ENCODE results near the gene AQR. TPM values are rescaled to one million over a fixed set of nuclear protein-coding genes. Genes with fewer than 3 reads are reported as not detected.
A peak's percentile ranks its signal among the peaks of the same experiment; 100 is the strongest.

The AQR gene
- 10 to 100 TPM; 21.1 to 35.5 (median 28.1) TPM for total RNA-seq

- peaks cover 0 to 7% (median 0%) of the 10 kb centered on the region in 3 donors for H3K36me3 ChIP-seq
- peaks cover 0 to 17% (median 8%) of the 10 kb centered on the region in 4 donors for H3K4me1 ChIP-seq
- TF ChIP-seq POLR2A (IDR thresholded peaks at IDR 0.05) (peak; percentile 73), CTCF (IDR thresholded peaks at IDR 0.05) (peak; percentile 53 to 93 (median 87))
- no peaks in the 10 kb centered on the region for H3K27me3 ChIP-seq
- peak within 1 kb of the TSS; percentile 68 to 92 (median 73) for H3K4me3 ChIP-seq
- no peaks in the 10 kb centered on the region for H3K9me3 ChIP-seq
- peak within 1 kb of the TSS; percentile 67 to 81 (median 79) for H3K27ac ChIP-seq
- DNase-seq, result peak; percentile 92 to 98 (median 93)
Observed at GRCh38 chr15:34969340-34970097, at the start of gene AQR. Gene AQR, minus strand, starts transcription at chr15:34969742. Its CDS starts 129 bp downstream, at chr15:34969613.

GRCh38 chr15:35014241-35014640 lies 44.7 kb upstream of the AQR start:
- Histone ChIP-seq H3K4me1 (no peaks in the 10 kb centered on the region), H3K36me3 (no peaks in the 10 kb centered on the region), H3K9me3 (no peaks in the 10 kb centered on the region), H3K27me3 (no peaks in the 10 kb centered on the region), H3K4me3 (no peak overlapping the region), H3K27ac (no peak overlapping the region)
- TF ChIP-seq POLR2A (IDR thresholded peaks at IDR 0.05), result no peak
- no peak for TF ChIP-seq CTCF (IDR thresholded peaks at IDR 0.05)
- DNase-seq, result no peak

GRCh38 chr15:35013370-35013769 lies 43.8 kb upstream of the AQR start:
- no peaks in the 10 kb centered on the region for H3K9me3 ChIP-seq
- DNase-seq, result no peak
- no peaks in the 10 kb centered on the region for H3K36me3 ChIP-seq
- H3K4me1 ChIP-seq, result no peaks in the 10 kb centered on the region
- H3K4me3 ChIP-seq, result no peak overlapping the region
- H3K27me3 ChIP-seq, result no peaks in the 10 kb centered on the region
- H3K27ac ChIP-seq, result no peak overlapping the region
- TF ChIP-seq CTCF (IDR thresholded peaks at IDR 0.05) (no peak), POLR2A (IDR thresholded peaks at IDR 0.05) (no peak)

GRCh38 chr15:35007397-35007796 lies 37.9 kb upstream of the AQR start:
- Histone ChIP-seq H3K27me3 (no peaks in the 10 kb centered on the region), H3K27ac (no peak overlapping the region), H3K4me3 (no peak overlapping the region), H3K36me3 (no peaks in the 10 kb centered on the region), H3K9me3 (no peaks in the 10 kb centered on the region), H3K4me1 (no peaks in the 10 kb centered on the region)
- DNase-seq, result no peak
- TF ChIP-seq POLR2A (IDR thresholded peaks at IDR 0.05), result no peak
- TF ChIP-seq CTCF (IDR thresholded peaks at IDR 0.05), result no peak

- Histone ChIP-seq H3K4me1 (no peaks in the 10 kb centered on the region), H3K4me3 (no peak overlapping the region), H3K36me3 (no peaks in the 10 kb centered on the region), H3K27me3 (no peaks in the 10 kb centered on the region), H3K27ac (no peak overlapping the region), H3K9me3 (no peaks in the 10 kb centered on the region)
- no peak for TF ChIP-seq CTCF (IDR thresholded peaks at IDR 0.05)
- TF ChIP-seq POLR2A (IDR thresholded peaks at IDR 0.05), result no peak
- DNase-seq, result no peak
Observed at GRCh38 chr15:35005933-35006332, 36.4 kb upstream of the AQR start.
